ENCODE data around the gene PRKN. TPM values are rescaled to one million over a fixed set of nuclear protein-coding genes. Genes with fewer than 3 reads are reported as not detected.

The PRKN gene
- total RNA-seq, 1 experiment from 2014 or later: 0.34 TPM

GRCh38 chr6:161745594-161746141, 981.9 kb downstream of the PRKN start:
- Histone ChIP-seq H3K9me3 (no peaks in the 10 kb centered on the region), H3K4me3 (ENCODE audit: low read depth, low read length) (no peak overlapping the region), H3K27me3 (replicated peaks; ENCODE audit: control insufficient read depth, insufficient read depth, low read length) (no peaks in the 10 kb centered on the region), H3K4me1 (no peaks in the 10 kb centered on the region), H3K36me3 (ENCODE audit: control insufficient read depth, insufficient read depth, low read length) (no peaks in the 10 kb centered on the region)
- Mint-ChIP-seq H3K27ac (ENCODE audit: unreplicated experiment) (no peak overlapping the region), H3K27me3 (ENCODE audit: insufficient read depth, unreplicated experiment) (no peaks in the 10 kb centered on the region), H3K4me3 (ENCODE audit: unreplicated experiment) (no peak overlapping the region), H3K4me1 (ENCODE audit: low read depth, unreplicated experiment) (no peaks in the 10 kb centered on the region), H3K9me3 (ENCODE audit: unreplicated experiment) (no peaks in the 10 kb centered on the region), H3K36me3 (ENCODE audit: insufficient read depth, unreplicated experiment) (no peaks in the 10 kb centered on the region)
- ChIA-PET CTCF (no interaction called here), POLR2A (no interaction called here)
- no peak for TF ChIP-seq CTCF (IDR thresholded peaks at IDR 0.05; ENCODE audit: insufficient read depth in 1 of 2, low read depth in 1 of 2, low read length in 1 of 2, severe bottlenecking in 1 of 2, unreplicated experiment in 1 of 2)
- no TSS peak for BruUV-seq (replicated peaks)
- intact Hi-C loops (cut with micrococcal nuclease; ENCODE audit: unreplicated experiment): no loop called here
- DNase-seq: no peak

- no peak overlapping the region for H3K4me3 Mint-ChIP-seq (ENCODE audit: unreplicated experiment)
- no peak overlapping the region for H3K27ac Mint-ChIP-seq (ENCODE audit: unreplicated experiment)
- no peaks in the 10 kb centered on the region for H3K4me1 Mint-ChIP-seq (ENCODE audit: low read depth, unreplicated experiment)
- Histone ChIP-seq H3K9me3 (no peaks in the 10 kb centered on the region), H3K27me3 (replicated peaks; ENCODE audit: control insufficient read depth, insufficient read depth, low read length) (no peaks in the 10 kb centered on the region), H3K36me3 (ENCODE audit: control insufficient read depth, insufficient read depth, low read length) (no peaks in the 10 kb centered on the region), H3K4me1 (no peaks in the 10 kb centered on the region), H3K4me3 (ENCODE audit: low read depth, low read length) (no peak overlapping the region)
- H3K9me3 Mint-ChIP-seq (ENCODE audit: unreplicated experiment): no peaks in the 10 kb centered on the region
- no peaks in the 10 kb centered on the region for H3K27me3 Mint-ChIP-seq (ENCODE audit: insufficient read depth, unreplicated experiment)
- intact Hi-C loops (cut with micrococcal nuclease; ENCODE audit: unreplicated experiment): no loop called here
- no TSS peak for BruUV-seq (replicated peaks)
- CTCF ChIA-PET: no interaction called here
- TF ChIP-seq CTCF (IDR thresholded peaks at IDR 0.05; ENCODE audit: insufficient read depth in 1 of 2, low read depth in 1 of 2, low read length in 1 of 2, severe bottlenecking in 1 of 2, unreplicated experiment in 1 of 2): no peak
- H3K36me3 Mint-ChIP-seq (ENCODE audit: insufficient read depth, unreplicated experiment): no peaks in the 10 kb centered on the region
- no peak for DNase-seq
- POLR2A ChIA-PET: no interaction called here
Observed at GRCh38 chr6:161745128-161745527, 982.4 kb downstream of the PRKN start.

GRCh38 chr6:161744211-161745067, 983.1 kb downstream of the PRKN start:
- no peaks in the 10 kb centered on the region for H3K4me1 Mint-ChIP-seq (ENCODE audit: low read depth, unreplicated experiment)
- ChIA-PET CTCF (no interaction called here), POLR2A (no interaction called here)
- H3K4me3 Mint-ChIP-seq (ENCODE audit: unreplicated experiment): no peak overlapping the region
- DNase-seq: no peak
- H3K4me1 ChIP-seq: no peaks in the 10 kb centered on the region
- H3K36me3 ChIP-seq (ENCODE audit: control insufficient read depth, insufficient read depth, low read length): no peaks in the 10 kb centered on the region
- no TSS peak for BruUV-seq (replicated peaks)
- intact Hi-C loops (cut with micrococcal nuclease; ENCODE audit: unreplicated experiment): no loop called here
- H3K4me3 ChIP-seq (ENCODE audit: low read depth, low read length): no peak overlapping the region
- H3K27ac Mint-ChIP-seq (ENCODE audit: unreplicated experiment): no peak overlapping the region
- no peaks in the 10 kb centered on the region for H3K9me3 Mint-ChIP-seq (ENCODE audit: unreplicated experiment)
- H3K27me3 ChIP-seq (replicated peaks; ENCODE audit: control insufficient read depth, insufficient read depth, low read length): no peaks in the 10 kb centered on the region
- no peaks in the 10 kb centered on the region for H3K9me3 ChIP-seq
- no peaks in the 10 kb centered on the region for H3K27me3 Mint-ChIP-seq (ENCODE audit: insufficient read depth, unreplicated experiment)
- TF ChIP-seq CTCF (IDR thresholded peaks at IDR 0.05; ENCODE audit: insufficient read depth in 1 of 2, low read depth in 1 of 2, low read length in 1 of 2, severe bottlenecking in 1 of 2, unreplicated experiment in 1 of 2): no peak
- H3K36me3 Mint-ChIP-seq (ENCODE audit: insufficient read depth, unreplicated experiment): no peaks in the 10 kb centered on the region
